Astrocyte (in vitro differentiated cells and primary cell): ENCODE data around the gene GARIN5B. TPM values are rescaled to one million over a fixed set of nuclear protein-coding genes. Genes with fewer than 3 reads are reported as not detected.

Experiments
- DNase-seq: peaks from one replicate; pipeline ENCODE4 v3.0.0-alpha.2; 2010; ENCODE audit warnings: low read depth
- FAIRE-seq: peaks from 2 replicates; lab custom pipeline; 2011; peaks lifted over from hg19 to GRCh38; lab: Jason Lieb, UNC
- H2AFZ ChIP-seq: 2 replicates; pipeline ENCODE4 v1.6.0; 2012; ENCODE audit warnings: low read depth, low read length, inconsistent platforms
- H3K27ac ChIP-seq: 2 replicates; pipeline ENCODE4 v1.5.1; 2011; ENCODE audit warnings: low read depth, low read length, inconsistent platforms
- H3K27me3 ChIP-seq: 2 replicates; pipeline ENCODE4 v1.6.0; 2011; ENCODE audit warnings: low read length, inconsistent platforms; ENCODE audit not compliant: insufficient read depth
- H3K36me3 ChIP-seq: 2 replicates; pipeline ENCODE4 v1.5.1; 2011; ENCODE audit warnings: low read length, inconsistent platforms; ENCODE audit not compliant: insufficient read depth
- H3K4me1 ChIP-seq: 2 replicates; pipeline ENCODE4 v1.5.1; 2011; ENCODE audit warnings: low read length, inconsistent platforms; ENCODE audit not compliant: insufficient read depth
- H3K4me2 ChIP-seq: 2 replicates; pipeline ENCODE4 v1.6.0; 2012; ENCODE audit warnings: low read length, inconsistent platforms
- H3K4me3 ChIP-seq: 2 replicates; pipeline ENCODE4 v1.5.1; 2011; ENCODE audit warnings: low read depth, mild to moderate bottlenecking, low read length, inconsistent platforms; ENCODE audit not compliant: insufficient read depth
- H3K79me2 ChIP-seq: 2 replicates; pipeline ENCODE4 v1.6.0; 2012; ENCODE audit warnings: mild to moderate bottlenecking, low read length, inconsistent platforms; ENCODE audit not compliant: insufficient read depth
- H3K9ac ChIP-seq: 2 replicates; pipeline ENCODE4 v1.6.0; 2012; ENCODE audit warnings: mild to moderate bottlenecking, low read length, inconsistent platforms
- H3K9me3 ChIP-seq: 2 replicates; pipeline ENCODE4 v1.5.1; 2012; ENCODE audit warnings: low read depth, mild to moderate bottlenecking, low read length, inconsistent platforms; ENCODE audit not compliant: insufficient read depth
- H4K20me1 ChIP-seq: 2 replicates; pipeline ENCODE4 v1.6.0; 2012; ENCODE audit warnings: low read length, inconsistent platforms; ENCODE audit not compliant: insufficient read depth
- H3K27ac Mint-ChIP-seq: one replicate; pipeline ENCODE4 v1.8.0; 2021; ENCODE audit warnings: mild to moderate bottlenecking, mixed read lengths; ENCODE audit not compliant: unreplicated experiment
- H3K27me3 Mint-ChIP-seq: one replicate; pipeline ENCODE4 v1.8.0; 2021; ENCODE audit warnings: low read depth, mixed read lengths; ENCODE audit not compliant: unreplicated experiment
- H3K36me3 Mint-ChIP-seq: one replicate; pipeline ENCODE4 v1.8.0; 2021; ENCODE audit warnings: low read depth, mixed read lengths; ENCODE audit not compliant: unreplicated experiment
- H3K4me1 Mint-ChIP-seq: one replicate; pipeline ENCODE4 v1.8.0; 2021; ENCODE audit warnings: low read depth, mixed read lengths; ENCODE audit not compliant: unreplicated experiment
- H3K4me3 Mint-ChIP-seq: one replicate; pipeline ENCODE4 v1.8.0; 2021; ENCODE audit warnings: mild to moderate bottlenecking, moderate library complexity, mixed read lengths; ENCODE audit not compliant: unreplicated experiment
- H3K9me3 Mint-ChIP-seq: one replicate; pipeline ENCODE4 v1.8.0; 2021; ENCODE audit warnings: mild to moderate bottlenecking, mixed read lengths; ENCODE audit not compliant: unreplicated experiment
- CTCF ChIP-seq: IDR thresholded peaks from 2 replicates; pipeline ENCODE4 v1.5.1; 2011; ENCODE audit warnings: low read depth, mild to moderate bottlenecking, inconsistent platforms, low read length, moderate library complexity; ENCODE audit not compliant: insufficient read depth
- EZH2 ChIP-seq: IDR thresholded peaks from 2 replicates; pipeline ENCODE4 v1.6.1; 2012; ENCODE audit warnings: mild to moderate bottlenecking, low read length, inconsistent platforms; ENCODE audit not compliant: insufficient read depth
- total RNA-seq: library from RNA; stranded (reverse); gene quantifications from 2 replicates; pipeline ENCODE4 v1.2.1, GENCODE V29; 2021

The GARIN5B gene
- total RNA-seq, 1 donor from 2014 or later = 0.20 TPM

- peaks cover 3% of the 10 kb centered on the region for H3K9me3 Mint-ChIP-seq
- Histone ChIP-seq H3K9ac (no peak overlapping the region), H3K4me3 (no peak overlapping the region)
Observed at GRCh38 chr19:55341595-55342531, 21.2 kb downstream of the GARIN5B start.

GRCh38 chr19:55341171-55341588 lies 21.9 kb downstream of the GARIN5B start:
- peak; percentile 23 for DNase-seq
- H3K4me3 Mint-ChIP-seq = peak overlapping the region; percentile 88
- no peaks in the 10 kb centered on the region for H3K27me3 Mint-ChIP-seq
- Histone ChIP-seq H3K27me3 (peaks cover 4% of the 10 kb centered on the region), H3K9me3 (no peaks in the 10 kb centered on the region), H3K4me1 (peaks cover 25% of the 10 kb centered on the region), H2AFZ (no peak overlapping the region), H3K27ac (no peak overlapping the region), H3K36me3 (no peaks in the 10 kb centered on the region), H3K4me3 (peak overlapping the region; percentile 69), H3K79me2 (peaks cover 10% of the 10 kb centered on the region), H3K4me2 (peak overlapping the region; percentile 100), H4K20me1 (peaks cover 6% of the 10 kb centered on the region), H3K9ac (peak overlapping the region; percentile 92)
- peaks cover 3% of the 10 kb centered on the region for H3K9me3 Mint-ChIP-seq
- peaks cover 17% of the 10 kb centered on the region for H3K4me1 Mint-ChIP-seq
- no peak for FAIRE-seq
- peaks cover 8% of the 10 kb centered on the region for H3K36me3 Mint-ChIP-seq
- no peak overlapping the region for H3K27ac Mint-ChIP-seq
- no peak for TF ChIP-seq EZH2
- TF ChIP-seq CTCF = no peak

More at GRCh38 chr19:55341595-55342531, 21.2 kb downstream of the GARIN5B start:
- peaks cover 25% of the 10 kb centered on the region for H3K4me1 ChIP-seq
- H3K79me2 ChIP-seq = peaks cover 10% of the 10 kb centered on the region
- peaks cover under 1% of the 10 kb centered on the region for H3K27me3 ChIP-seq
- H3K27me3 Mint-ChIP-seq = no peaks in the 10 kb centered on the region
- peaks cover 8% of the 10 kb centered on the region for H3K36me3 Mint-ChIP-seq
- H3K4me3 Mint-ChIP-seq = peak overlapping the region; percentile 75
- H3K27ac ChIP-seq = no peak overlapping the region
- H2AFZ ChIP-seq = no peak overlapping the region
- no peaks in the 10 kb centered on the region for H3K9me3 ChIP-seq
- no peak overlapping the region for H3K27ac Mint-ChIP-seq
- peak overlapping the region; percentile 100 for H3K4me2 ChIP-seq
- peaks cover 17% of the 10 kb centered on the region for H3K4me1 Mint-ChIP-seq
- no peaks in the 10 kb centered on the region for H3K36me3 ChIP-seq
- FAIRE-seq = no peak
- no peak for DNase-seq
- H4K20me1 ChIP-seq = peaks cover 6% of the 10 kb centered on the region
- TF ChIP-seq CTCF (no peak), EZH2 (no peak)
